ENCODE data around the gene NPAT.

DNA sequence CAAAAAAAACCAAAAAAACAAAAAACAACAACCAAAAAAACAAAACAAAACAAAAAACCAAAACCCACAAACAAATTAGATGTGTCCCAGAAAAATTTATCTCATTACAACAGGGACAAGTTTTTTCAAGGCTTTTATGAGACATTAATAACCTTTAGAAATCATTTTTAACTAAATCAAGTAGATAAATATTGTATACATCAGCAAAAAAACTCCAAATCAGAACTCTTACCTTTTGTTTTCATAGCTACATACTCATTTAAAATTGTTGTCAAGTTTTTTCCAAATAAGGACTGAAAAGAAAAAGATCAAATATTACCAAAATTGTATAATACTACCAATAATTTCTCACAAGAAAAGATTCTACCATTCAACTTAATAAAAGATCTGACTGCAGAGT, 28.7 kb downstream of the NPAT start:
- TF ChIP-seq, protein P1, sequence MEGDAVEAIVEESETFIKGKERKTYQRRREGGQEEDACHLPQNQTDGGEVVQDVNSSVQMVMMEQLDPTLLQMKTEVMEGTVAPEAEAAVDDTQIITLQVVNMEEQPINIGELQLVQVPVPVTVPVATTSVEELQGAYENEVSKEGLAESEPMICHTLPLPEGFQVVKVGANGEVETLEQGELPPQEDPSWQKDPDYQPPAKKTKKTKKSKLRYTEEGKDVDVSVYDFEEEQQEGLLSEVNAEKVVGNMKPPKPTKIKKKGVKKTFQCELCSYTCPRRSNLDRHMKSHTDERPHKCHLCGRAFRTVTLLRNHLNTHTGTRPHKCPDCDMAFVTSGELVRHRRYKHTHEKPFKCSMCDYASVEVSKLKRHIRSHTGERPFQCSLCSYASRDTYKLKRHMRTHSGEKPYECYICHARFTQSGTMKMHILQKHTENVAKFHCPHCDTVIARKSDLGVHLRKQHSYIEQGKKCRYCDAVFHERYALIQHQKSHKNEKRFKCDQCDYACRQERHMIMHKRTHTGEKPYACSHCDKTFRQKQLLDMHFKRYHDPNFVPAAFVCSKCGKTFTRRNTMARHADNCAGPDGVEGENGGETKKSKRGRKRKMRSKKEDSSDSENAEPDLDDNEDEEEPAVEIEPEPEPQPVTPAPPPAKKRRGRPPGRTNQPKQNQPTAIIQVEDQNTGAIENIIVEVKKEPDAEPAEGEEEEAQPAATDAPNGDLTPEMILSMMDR (IDR thresholded peaks at IDR 0.05) = no peak
- TF ChIP-seq POLR2A (IDR thresholded peaks at IDR 0.05) = no peak
